ENCODE results near the gene DAPK2. TPM values are rescaled to one million over a fixed set of nuclear protein-coding genes. Genes with fewer than 3 reads are reported as not detected.
A peak's percentile ranks its signal among the peaks of the same experiment; 100 is the strongest.

The DAPK2 gene
- total and polyA plus RNA-seq, 3 donors from 2014 or later, result 3.6 to 7.7 (median 5.9) TPM

DNA sequence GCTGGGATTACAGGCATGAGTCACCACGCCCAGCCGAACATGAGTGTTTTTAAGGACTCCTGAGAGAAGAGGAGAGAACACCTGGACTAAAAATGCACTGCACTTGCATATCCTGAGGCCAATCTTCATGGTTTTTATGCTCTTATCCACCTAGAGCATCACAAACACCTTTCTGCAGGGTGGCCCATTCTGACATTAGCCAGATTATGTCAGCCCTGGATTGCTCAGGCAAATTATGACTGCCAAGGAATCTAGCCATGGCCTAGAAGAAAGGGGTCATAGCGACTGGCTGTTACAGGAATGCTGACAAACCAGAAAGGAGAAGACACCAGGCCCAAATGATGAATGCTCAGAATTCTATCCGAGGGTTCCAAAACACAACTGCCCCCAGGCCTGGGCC, 171.7 kb downstream of the DAPK2 start:
- Histone ChIP-seq H3K4me1 (no peaks in the 10 kb centered on the region), H3K27me3 (no peaks in the 10 kb centered on the region), H3K9me3 (no peaks in the 10 kb centered on the region), H3K36me3 (ENCODE audit: low read depth, missing control alignments) (no peaks in the 10 kb centered on the region), H3K27ac (no peak overlapping the region), H3K4me3 (no peak overlapping the region)
- intact Hi-C loops (cut with DNase I; ENCODE audit: low total_unique reads), result no loop called here
- no peak for DNase-seq
- TF ChIP-seq, protein P1, sequence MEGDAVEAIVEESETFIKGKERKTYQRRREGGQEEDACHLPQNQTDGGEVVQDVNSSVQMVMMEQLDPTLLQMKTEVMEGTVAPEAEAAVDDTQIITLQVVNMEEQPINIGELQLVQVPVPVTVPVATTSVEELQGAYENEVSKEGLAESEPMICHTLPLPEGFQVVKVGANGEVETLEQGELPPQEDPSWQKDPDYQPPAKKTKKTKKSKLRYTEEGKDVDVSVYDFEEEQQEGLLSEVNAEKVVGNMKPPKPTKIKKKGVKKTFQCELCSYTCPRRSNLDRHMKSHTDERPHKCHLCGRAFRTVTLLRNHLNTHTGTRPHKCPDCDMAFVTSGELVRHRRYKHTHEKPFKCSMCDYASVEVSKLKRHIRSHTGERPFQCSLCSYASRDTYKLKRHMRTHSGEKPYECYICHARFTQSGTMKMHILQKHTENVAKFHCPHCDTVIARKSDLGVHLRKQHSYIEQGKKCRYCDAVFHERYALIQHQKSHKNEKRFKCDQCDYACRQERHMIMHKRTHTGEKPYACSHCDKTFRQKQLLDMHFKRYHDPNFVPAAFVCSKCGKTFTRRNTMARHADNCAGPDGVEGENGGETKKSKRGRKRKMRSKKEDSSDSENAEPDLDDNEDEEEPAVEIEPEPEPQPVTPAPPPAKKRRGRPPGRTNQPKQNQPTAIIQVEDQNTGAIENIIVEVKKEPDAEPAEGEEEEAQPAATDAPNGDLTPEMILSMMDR (IDR thresholded peaks at IDR 0.05), result no peak
- TF ChIP-seq POLR2A (IDR thresholded peaks at IDR 0.05), result no peak
- WGBS, 2 donors, result 71 to 74% methylated on average over 4 of the region's 4 CpGs

DNA sequence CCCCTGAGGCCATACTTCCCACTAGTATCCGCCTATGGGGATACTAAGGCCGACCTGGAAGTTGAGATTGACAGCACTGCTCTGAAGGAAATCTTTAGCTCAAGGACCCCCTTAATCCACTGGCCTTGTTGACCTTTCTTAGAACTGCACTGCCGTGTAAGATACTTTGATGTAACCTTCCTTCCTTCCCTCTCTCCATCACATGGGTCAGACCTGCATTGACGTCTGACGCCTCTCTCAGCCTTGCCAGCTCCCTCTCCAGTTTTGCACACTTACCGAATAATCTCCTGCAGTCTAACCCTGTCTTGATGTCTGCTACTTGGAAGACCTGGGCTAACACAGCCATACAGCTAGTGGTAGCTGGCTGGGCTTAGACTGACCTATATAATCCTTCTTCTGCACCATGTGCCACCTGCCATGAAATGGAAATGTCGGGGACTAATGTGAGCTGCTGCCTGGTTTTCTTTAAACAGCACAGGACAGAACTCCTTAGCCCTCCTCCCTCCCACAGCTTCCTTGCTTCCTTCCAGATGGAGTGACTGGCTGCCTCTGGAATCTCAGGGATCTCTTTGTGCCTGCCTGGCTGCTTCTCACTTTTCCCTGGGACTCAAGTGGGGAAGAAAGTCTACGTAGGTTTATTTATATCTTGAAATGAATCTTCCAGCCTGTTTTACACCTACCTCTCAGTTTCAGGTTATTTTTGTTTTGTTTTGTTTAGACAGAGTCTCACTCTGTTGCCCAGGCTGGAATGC, 173.3 kb downstream of the DAPK2 start:
- intact Hi-C loops (cut with DNase I; ENCODE audit: low total_unique reads), result no loop called here
- H3K27ac ChIP-seq, result no peak overlapping the region
- no peak for DNase-seq
- no peaks in the 10 kb centered on the region for H3K36me3 ChIP-seq (ENCODE audit: low read depth, missing control alignments)
- no peaks in the 10 kb centered on the region for H3K9me3 ChIP-seq
- TF ChIP-seq, protein P1 (IDR thresholded peaks at IDR 0.05), result no peak
- no peak for TF ChIP-seq POLR2A (IDR thresholded peaks at IDR 0.05)
- H3K4me3 ChIP-seq, result no peak overlapping the region
- no peaks in the 10 kb centered on the region for H3K27me3 ChIP-seq
- H3K4me1 ChIP-seq, result no peaks in the 10 kb centered on the region
- 90 to 91% methylated on average over 8 of the region's 8 CpGs for WGBS, 2 donors

- intact Hi-C loops (cut with DNase I; ENCODE audit: low total_unique reads), result no loop called here
- TF ChIP-seq POLR2A (IDR thresholded peaks at IDR 0.05), result no peak
- TF ChIP-seq, protein P1 (IDR thresholded peaks at IDR 0.05), result no peak
- Histone ChIP-seq H3K27ac (no peak overlapping the region), H3K4me3 (no peak overlapping the region), H3K27me3 (no peaks in the 10 kb centered on the region), H3K36me3 (ENCODE audit: low read depth, missing control alignments) (no peaks in the 10 kb centered on the region), H3K4me1 (no peaks in the 10 kb centered on the region), H3K9me3 (no peaks in the 10 kb centered on the region)
- DNase-seq, result peak; percentile 74
- WGBS, 2 donors, result 51 to 59% methylated on average over 5 to 6 of the region's 6 CpGs
Measured at GRCh38 chr15:63870487-63871209, 175.6 kb downstream of the DAPK2 start.

DNA sequence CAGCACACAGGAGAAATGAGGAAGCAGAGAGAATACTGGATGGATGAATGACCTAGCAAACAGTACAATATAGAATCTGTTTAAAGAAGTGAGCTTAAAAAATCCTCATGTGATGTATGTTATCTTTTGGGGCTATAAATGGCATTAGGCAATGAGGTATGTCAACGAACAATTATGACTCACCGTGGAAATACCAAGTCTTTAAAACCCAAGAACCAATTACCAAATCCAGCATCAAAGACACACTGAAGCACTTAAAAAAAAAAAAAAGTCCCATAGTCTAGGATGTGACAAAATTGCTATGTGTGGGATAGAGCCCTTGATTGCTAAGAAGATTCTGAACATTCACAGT, 176.3 kb downstream of the DAPK2 start:
- Histone ChIP-seq H3K27me3 (no peaks in the 10 kb centered on the region), H3K4me3 (no peak overlapping the region), H3K36me3 (ENCODE audit: low read depth, missing control alignments) (no peaks in the 10 kb centered on the region), H3K9me3 (no peaks in the 10 kb centered on the region), H3K27ac (no peak overlapping the region), H3K4me1 (no peaks in the 10 kb centered on the region)
- no peak for TF ChIP-seq POLR2A (IDR thresholded peaks at IDR 0.05)
- TF ChIP-seq, protein P1 (IDR thresholded peaks at IDR 0.05), result no peak
- 60 to 94% methylated on average over 2 of the region's 2 CpGs for WGBS, 2 donors
- DNase-seq, result no peak
- intact Hi-C loops (cut with DNase I; ENCODE audit: low total_unique reads), result no loop called here
